GM12865 (cell line): ENCODE data around the gene PAFAH1B2.

Experiments
- DNase-seq: peaks from one replicate; pipeline ENCODE4 v3.0.0; 2010; ENCODE audit warnings: low read depth
- H3K4me3 ChIP-seq: 2 replicates; pipeline ENCODE4 v1.5.1; 2011; ENCODE audit warnings: mild to moderate bottlenecking, low read depth, low read length, control low read depth
- TF ChIP-seq, protein P1 (sequence below): IDR thresholded peaks from 2 replicates; pipeline ENCODE4 v1.5.1; 2011; ENCODE audit warnings: low read length, control low read depth, low read depth, inconsistent platforms; ENCODE audit not compliant: insufficient read depth; ENCODE audit errors: missing control alignments

PAFAH1B2 gene

GRCh38 chr11:117194267-117194666, 50.2 kb downstream of the PAFAH1B2 start:
- no peak overlapping the region for H3K4me3 ChIP-seq
- no peak for DNase-seq
- TF ChIP-seq, protein P1, sequence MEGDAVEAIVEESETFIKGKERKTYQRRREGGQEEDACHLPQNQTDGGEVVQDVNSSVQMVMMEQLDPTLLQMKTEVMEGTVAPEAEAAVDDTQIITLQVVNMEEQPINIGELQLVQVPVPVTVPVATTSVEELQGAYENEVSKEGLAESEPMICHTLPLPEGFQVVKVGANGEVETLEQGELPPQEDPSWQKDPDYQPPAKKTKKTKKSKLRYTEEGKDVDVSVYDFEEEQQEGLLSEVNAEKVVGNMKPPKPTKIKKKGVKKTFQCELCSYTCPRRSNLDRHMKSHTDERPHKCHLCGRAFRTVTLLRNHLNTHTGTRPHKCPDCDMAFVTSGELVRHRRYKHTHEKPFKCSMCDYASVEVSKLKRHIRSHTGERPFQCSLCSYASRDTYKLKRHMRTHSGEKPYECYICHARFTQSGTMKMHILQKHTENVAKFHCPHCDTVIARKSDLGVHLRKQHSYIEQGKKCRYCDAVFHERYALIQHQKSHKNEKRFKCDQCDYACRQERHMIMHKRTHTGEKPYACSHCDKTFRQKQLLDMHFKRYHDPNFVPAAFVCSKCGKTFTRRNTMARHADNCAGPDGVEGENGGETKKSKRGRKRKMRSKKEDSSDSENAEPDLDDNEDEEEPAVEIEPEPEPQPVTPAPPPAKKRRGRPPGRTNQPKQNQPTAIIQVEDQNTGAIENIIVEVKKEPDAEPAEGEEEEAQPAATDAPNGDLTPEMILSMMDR, result no peak

DNA sequence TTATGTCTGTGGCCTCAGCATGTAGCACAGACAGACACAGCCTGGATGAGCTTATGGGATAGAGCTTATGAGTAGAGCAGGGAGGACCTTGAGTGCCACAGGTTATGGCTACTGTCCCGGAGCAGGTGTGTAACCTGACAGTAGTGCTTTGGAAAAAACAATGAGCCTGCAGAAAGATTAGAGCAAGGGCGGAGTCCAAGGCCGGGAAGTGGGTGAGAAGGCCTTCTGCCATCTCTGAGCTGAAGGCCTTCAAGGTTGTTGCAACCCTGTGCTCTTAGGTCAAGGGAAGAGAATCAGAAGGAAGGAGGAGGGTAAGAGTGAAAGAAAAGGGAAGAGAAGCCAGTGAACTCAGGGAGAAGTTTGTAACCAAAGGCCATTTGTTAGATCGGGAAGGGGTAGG, 51.2 kb downstream of the PAFAH1B2 start:
- no peak for DNase-seq
- H3K4me3 ChIP-seq, result no peak overlapping the region
- TF ChIP-seq, protein P1, result no peak

DNA sequence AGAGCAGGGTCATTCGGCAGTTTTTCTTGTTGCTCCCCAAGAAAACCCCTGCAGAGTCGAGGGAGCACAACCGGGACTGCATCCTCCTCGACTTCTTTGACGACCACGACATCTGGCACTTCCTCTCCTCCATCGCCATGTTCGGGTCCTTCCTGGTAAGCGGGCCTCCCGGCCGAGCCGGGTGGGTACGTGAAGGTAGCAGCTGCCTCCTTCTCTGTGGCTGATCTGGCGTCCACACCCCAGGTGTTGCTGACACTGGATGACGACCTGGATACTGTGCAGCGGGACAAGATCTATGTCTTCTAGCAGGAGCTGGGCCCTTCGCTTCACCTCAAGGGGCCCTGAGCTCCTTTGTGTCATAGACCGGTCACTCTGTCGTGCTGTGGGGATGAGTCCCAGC, 51.7 kb downstream of the PAFAH1B2 start:
- TF ChIP-seq, protein P1, result no peak
- no peak for DNase-seq
- no peak overlapping the region for H3K4me3 ChIP-seq

DNA sequence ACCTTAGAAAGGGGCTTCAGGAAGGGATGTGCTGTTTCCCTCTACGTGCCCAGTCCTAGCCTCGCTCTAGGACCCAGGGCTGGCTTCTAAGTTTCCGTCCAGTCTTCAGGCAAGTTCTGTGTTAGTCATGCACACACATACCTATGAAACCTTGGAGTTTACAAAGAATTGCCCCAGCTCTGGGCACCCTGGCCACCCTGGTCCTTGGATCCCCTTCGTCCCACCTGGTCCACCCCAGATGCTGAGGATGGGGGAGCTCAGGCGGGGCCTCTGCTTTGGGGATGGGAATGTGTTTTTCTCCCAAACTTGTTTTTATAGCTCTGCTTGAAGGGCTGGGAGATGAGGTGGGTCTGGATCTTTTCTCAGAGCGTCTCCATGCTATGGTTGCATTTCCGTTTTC, 52.9 kb downstream of the PAFAH1B2 start:
- TF ChIP-seq, protein P1, result no peak
- H3K4me3 ChIP-seq, result no peak overlapping the region
- no peak for DNase-seq

- no peak overlapping the region for H3K4me3 ChIP-seq
- DNase-seq, result no peak
- TF ChIP-seq, protein P1, result peak; percentile 22
These were observed 53.7 kb downstream of the PAFAH1B2 start for GRCh38 chr11:117197516-117198456.

- TF ChIP-seq, protein P1, result no peak
- H3K4me3 ChIP-seq, result no peak overlapping the region
- no peak for DNase-seq
These were observed 54.5 kb downstream of the PAFAH1B2 start for GRCh38 chr11:117198613-117199012.
